Endothelial cell of umbilical vein (primary cell): ENCODE measurements around the gene RAD1. TPM values are rescaled to one million over a fixed set of nuclear protein-coding genes. Genes with fewer than 3 reads are reported as not detected.
A peak's percentile ranks its signal among the peaks of the same experiment; 100 is the strongest.

ENCODE experiments used
- BruUV-seq: library from RNA; stranded (reverse); fragments of 400-500 nt; replicated peaks from 2 replicates; lab custom pipeline; 2021; lab: Mats Ljungman, UMichigan
- CTCF ChIA-PET: fragments of 300-600, 350-600 bp; sonication (Branson Sonifier 250); formaldehyde crosslinking; loops from one replicate; lab custom pipeline; 2021; ENCODE audit warnings: antibody characterized with exemption, inconsistent platforms; lab: Charles Lee
- POLR2A ChIA-PET: fragments of 300-600, 350-600 bp; sonication (Branson Sonifier 250); formaldehyde crosslinking; loops from one replicate; lab custom pipeline; 2021; ENCODE audit warnings: antibody characterized with exemption, inconsistent platforms; lab: Charles Lee
- DNase-seq: peaks from one replicate; pipeline ENCODE4 v3.0.0-alpha.2; 2011; ENCODE audit warnings: low read depth, low spot score
- FAIRE-seq: peaks from 2 replicates; lab custom pipeline; 2011; peaks lifted over from hg19 to GRCh38; lab: Jason Lieb, UNC
- H2AFZ ChIP-seq: 2 replicates; pipeline ENCODE4 v1.6.0; 2012; ENCODE audit warnings: low read depth, low read length, control low read depth, inconsistent platforms
- H3K27ac ChIP-seq: 2 replicates; pipeline ENCODE4 v1.5.1; 2011; ENCODE audit warnings: low read depth, mild to moderate bottlenecking, control low read depth, low read length, moderate library complexity; ENCODE audit not compliant: insufficient read depth
- H3K27me3 ChIP-seq, 2 experiments: 2 replicates each; pipeline versions ENCODE4 v1.6.0 to v1.6.1; 2011; ENCODE audit warnings: low read length in 2 of 2, mixed read lengths in 1 of 2; ENCODE audit not compliant: control insufficient read depth in 2 of 2, insufficient read depth in 2 of 2
- H3K36me3 ChIP-seq, 2 experiments: 2 replicates in 1 of 2; 3 replicates in 1 of 2; pipeline ENCODE4 v1.5.1; 2011; ENCODE audit warnings: low read length in 2 of 2, mild to moderate bottlenecking in 1 of 2, moderate library complexity in 1 of 2; ENCODE audit not compliant: control insufficient read depth in 2 of 2, insufficient read depth in 2 of 2; ENCODE audit errors: extremely low read depth in 1 of 2
- H3K4me1 ChIP-seq: 3 replicates; pipeline ENCODE4 v1.5.1; 2011; ENCODE audit warnings: mild to moderate bottlenecking, low read length; ENCODE audit not compliant: control insufficient read depth, insufficient read depth; ENCODE audit errors: extremely low read depth
- H3K4me2 ChIP-seq: 2 replicates; pipeline ENCODE4 v1.6.1; 2011; ENCODE audit warnings: low read length, control low read depth, mixed read lengths; ENCODE audit not compliant: insufficient read depth
- H3K4me3 ChIP-seq, 3 experiments: fragments of 200-600 bp in 1 of 3; sonication (generic), shearing (Covaris generic) in 1 of 3; replicated peaks in 1 of 3; 2 replicates each; pipeline ENCODE4 v1.5.1; 2011 to 2016; ENCODE audit warnings: control low read depth in 3 of 3, low read length in 3 of 3, mild to moderate bottlenecking in 2 of 3, inconsistent platforms in 1 of 3, low read depth in 1 of 3, moderate library complexity in 1 of 3; ENCODE audit not compliant: insufficient read depth in 1 of 3
- H3K79me2 ChIP-seq: 2 replicates; pipeline ENCODE4 v1.6.0; 2012; ENCODE audit warnings: low read length, inconsistent platforms; ENCODE audit not compliant: control insufficient read depth, insufficient read depth
- H3K9ac ChIP-seq: replicated peaks from 2 replicates; pipeline ENCODE3; 2011; ENCODE audit warnings: low read length, control low read depth; ENCODE audit not compliant: insufficient read depth; ENCODE audit errors: extremely low read depth
- H3K9me1 ChIP-seq: replicated peaks from 3 replicates; pipeline ENCODE4 v1.6.0; 2011; ENCODE audit warnings: mild to moderate bottlenecking, low read length; ENCODE audit not compliant: control insufficient read depth, insufficient read depth; ENCODE audit errors: extremely low read depth
- H3K9me3 ChIP-seq: replicated peaks from 2 replicates; pipeline ENCODE4 v1.5.1; 2012; ENCODE audit warnings: low read length, inconsistent platforms; ENCODE audit not compliant: control insufficient read depth, insufficient read depth
- H4K20me1 ChIP-seq: replicated peaks from 2 replicates; pipeline ENCODE3; 2011; ENCODE audit warnings: mild to moderate bottlenecking, low read length; ENCODE audit not compliant: control insufficient read depth, insufficient read depth; ENCODE audit errors: extremely low read depth
- EZH2 ChIP-seq: IDR thresholded peaks from 2 replicates; pipeline ENCODE4 v1.6.1; 2012; ENCODE audit warnings: borderline replicate concordance, low read depth, mild to moderate bottlenecking, moderate library complexity, low read length, inconsistent platforms; ENCODE audit not compliant: severe bottlenecking
- MYC ChIP-seq: IDR thresholded peaks from one replicate; pipeline ENCODE4 v1.6.1; 2011; ENCODE audit warnings: mild to moderate bottlenecking, low read depth, low read length
- dilution Hi-C: fragments of 300-500 bp; cut with MboI; formaldehyde crosslinking; loops from one replicate; pipeline ENCODE4 v1.15.0; 2019; ENCODE audit warnings: low sequenced_read_pairs; ENCODE audit not compliant: extremely low pct_ligation_motif_present
- intact Hi-C: fragments of 100-400 bp; cut with micrococcal nuclease; formaldehyde crosslinking; loops from one replicate; pipeline ENCODE4 v1.10.0; 2022
- polyA plus RNA-seq, 4 experiments: library from polyadenylated mRNA; depleted of rRNA in 3 of 4; stranded (reverse) in 3 of 4; unstranded in 1 of 4; fragments of >200 nt; gene quantifications; 2 replicates each; pipeline versions ENCODE4 v1.2.1 to v1.2.3, GENCODE V29; 2011 to 2012; ENCODE audit warnings: missing spikeins in 1 of 4
- total RNA-seq: library from RNA; stranded (reverse); gene quantifications from 2 replicates; pipeline ENCODE4 v1.2.3, GENCODE V29; 2021
- TF ChIP-seq, protein P1 (sequence below), 2 donors: IDR thresholded peaks; 1 replicate in 1 of 2; 2 replicates in 1 of 2; pipeline ENCODE4 v1.5.1; 2011; ENCODE audit warnings: low read length in 2 of 2, mild to moderate bottlenecking in 2 of 2, moderate library complexity in 2 of 2, control low read depth in 1 of 2, inconsistent platforms in 1 of 2, low read depth in 1 of 2; ENCODE audit not compliant: insufficient read depth in 1 of 2; ENCODE audit errors: extremely low read depth in 1 of 2

Gene RAD1
- total and polyA plus RNA-seq, 2 donors (not counting 3 experiments of a cell fraction or from before 2014, with no cell fraction given) = 10.7 to 22.2 TPM

GRCh38 chr5:34916518-34916917 is 1.2 kb upstream of the RAD1 start:
- H3K9me1 ChIP-seq = no peaks in the 10 kb centered on the region
- peaks cover 28% of the 10 kb centered on the region for H3K4me1 ChIP-seq
- TF ChIP-seq, protein P1, sequence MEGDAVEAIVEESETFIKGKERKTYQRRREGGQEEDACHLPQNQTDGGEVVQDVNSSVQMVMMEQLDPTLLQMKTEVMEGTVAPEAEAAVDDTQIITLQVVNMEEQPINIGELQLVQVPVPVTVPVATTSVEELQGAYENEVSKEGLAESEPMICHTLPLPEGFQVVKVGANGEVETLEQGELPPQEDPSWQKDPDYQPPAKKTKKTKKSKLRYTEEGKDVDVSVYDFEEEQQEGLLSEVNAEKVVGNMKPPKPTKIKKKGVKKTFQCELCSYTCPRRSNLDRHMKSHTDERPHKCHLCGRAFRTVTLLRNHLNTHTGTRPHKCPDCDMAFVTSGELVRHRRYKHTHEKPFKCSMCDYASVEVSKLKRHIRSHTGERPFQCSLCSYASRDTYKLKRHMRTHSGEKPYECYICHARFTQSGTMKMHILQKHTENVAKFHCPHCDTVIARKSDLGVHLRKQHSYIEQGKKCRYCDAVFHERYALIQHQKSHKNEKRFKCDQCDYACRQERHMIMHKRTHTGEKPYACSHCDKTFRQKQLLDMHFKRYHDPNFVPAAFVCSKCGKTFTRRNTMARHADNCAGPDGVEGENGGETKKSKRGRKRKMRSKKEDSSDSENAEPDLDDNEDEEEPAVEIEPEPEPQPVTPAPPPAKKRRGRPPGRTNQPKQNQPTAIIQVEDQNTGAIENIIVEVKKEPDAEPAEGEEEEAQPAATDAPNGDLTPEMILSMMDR (IDR thresholded peaks at IDR 0.05; ENCODE audit: extremely low read depth in 1 of 2, insufficient read depth in 1 of 2, low read depth in 1 of 2, low read length in 2 of 2) = no peak
- no peak for TF ChIP-seq EZH2
- no peaks in the 10 kb centered on the region for H3K27me3 ChIP-seq
- FAIRE-seq (no peak), DNase-seq (no peak)
- ChIA-PET CTCF (interaction anchor here (0.9 to 1.1 kb wide), 2 partner anchors 13 to 431 kb away, joined by 3 to 4 read pairs; partner anchors contain the start of gene DNAJC21), POLR2A (interaction anchor here (0.9 kb wide), 1 partner anchor 13 kb away, joined by 5 read pairs; the partner anchor contains the start of gene DNAJC21)
- H3K36me3 ChIP-seq = peaks cover 3 to 15% of the 10 kb centered on the region in 2 experiments
- peak overlapping the region; percentile 90 for H3K9ac ChIP-seq
- no peak overlapping the region for H3K27ac ChIP-seq
- H3K79me2 ChIP-seq = peaks cover 57% of the 10 kb centered on the region
- intact Hi-C loops (no loop called here), dilution Hi-C loops (loop anchor here (25.0 kb wide), 1 partner anchor 429 kb away; no protein-coding TSS in a partner anchor)
- H3K9me3 ChIP-seq = no peaks in the 10 kb centered on the region
- no peaks in the 10 kb centered on the region for H4K20me1 ChIP-seq
- peak overlapping the region; percentile 97 for H3K4me2 ChIP-seq
- no TSS peak for BruUV-seq
- peak overlapping the region; percentile 77 to 97 (median 87) for H3K4me3 ChIP-seq
- no peak overlapping the region for H2AFZ ChIP-seq

GRCh38 chr5:34915856-34916192 is 520 bp upstream of the RAD1 start:
- H3K36me3 ChIP-seq = peaks cover under 1 to 9% of the 10 kb centered on the region in 2 experiments
- CTCF ChIA-PET = interaction anchor here (0.9 to 2.3 kb wide), 10 partner anchors 8 to 444 kb away, joined by 3 to 14 read pairs (median 5); partner anchors contain the start of gene DNAJC21
- peak overlapping the region; percentile 90 for H3K9ac ChIP-seq
- POLR2A ChIA-PET = interaction anchor here (0.6 to 1.6 kb wide), 3 partner anchors 8 to 187 kb away, joined by 3 to 12 read pairs (median 3); partner anchors contain the start of gene DNAJC21
- no peaks in the 10 kb centered on the region for H4K20me1 ChIP-seq
- BruUV-seq = TSS peak; percentile 68
- dilution Hi-C loops (loop anchor here (25.0 kb wide), 1 partner anchor 429 kb away; no protein-coding TSS in a partner anchor), intact Hi-C loops (loop anchor here (1.0 kb wide), 2 partner anchors 8 to 13 kb away; partner anchors contain the start of gene DNAJC21)
- H3K79me2 ChIP-seq = peaks cover 55% of the 10 kb centered on the region
- no peak for FAIRE-seq
- H3K4me1 ChIP-seq = peaks cover 28% of the 10 kb centered on the region
- DNase-seq = no peak
- no peaks in the 10 kb centered on the region for H3K9me1 ChIP-seq
- H2AFZ ChIP-seq = peak overlapping the region; percentile 66
- peak overlapping the region; percentile 77 to 97 (median 87) for H3K4me3 ChIP-seq
- no peaks in the 10 kb centered on the region for H3K9me3 ChIP-seq
- H3K27me3 ChIP-seq = no peaks in the 10 kb centered on the region
- TF ChIP-seq, protein P1 (IDR thresholded peaks at IDR 0.05; ENCODE audit: extremely low read depth in 1 of 2, insufficient read depth in 1 of 2, low read depth in 1 of 2, low read length in 2 of 2) = no peak
- TF ChIP-seq MYC = peak; percentile 14
- H3K27ac ChIP-seq = peak overlapping the region; percentile 64
- peak overlapping the region; percentile 97 for H3K4me2 ChIP-seq
